GM19193 (cell line): ENCODE measurements around the gene MTA3.

Experiments used
- POLR2A ChIP-seq: IDR thresholded peaks from 4 replicates; pipeline ENCODE4 v1.6.1; 2011; ENCODE audit not compliant: insufficient read depth, insufficient read length; ENCODE audit errors: extremely low read depth

MTA3 gene

GRCh38 chr2:42791606-42792005, 223.2 kb downstream of the MTA3 start:
- no peak for TF ChIP-seq POLR2A

GRCh38 chr2:42792087-42792582, 223.7 kb downstream of the MTA3 start:
- peak; percentile 81 for TF ChIP-seq POLR2A

- TF ChIP-seq POLR2A = peak; percentile 74
These were observed 224.3 kb downstream of the MTA3 start, which contains the start of gene HAAO for GRCh38 chr2:42792583-42793333. Gene HAAO, minus strand, starts transcription at chr2:42792583. Its CDS starts 47 bp downstream, at chr2:42792536.

- no peak for TF ChIP-seq POLR2A
These were observed 225.2 kb downstream of the MTA3 start for GRCh38 chr2:42793334-42794270.

GRCh38 chr2:42794271-42795046, 226.0 kb downstream of the MTA3 start:
- no peak for TF ChIP-seq POLR2A

- no peak for TF ChIP-seq POLR2A
These were observed 226.8 kb downstream of the MTA3 start for GRCh38 chr2:42795275-42795674.

- TF ChIP-seq POLR2A = peak; percentile 52
These were observed 227.4 kb downstream of the MTA3 start for GRCh38 chr2:42795841-42796301.

- TF ChIP-seq POLR2A = no peak
These were observed 228.2 kb downstream of the MTA3 start for GRCh38 chr2:42796427-42797248.

- TF ChIP-seq POLR2A = no peak
These were observed 228.8 kb downstream of the MTA3 start for GRCh38 chr2:42797281-42797680.

GRCh38 chr2:42799881-42800280, 231.4 kb downstream of the MTA3 start:
- no peak for TF ChIP-seq POLR2A

- TF ChIP-seq POLR2A = no peak
These were observed 232.1 kb downstream of the MTA3 start for GRCh38 chr2:42800461-42800962.

- no peak for TF ChIP-seq POLR2A
These were observed 232.5 kb downstream of the MTA3 start for GRCh38 chr2:42800981-42801380.

GRCh38 chr2:42801381-42801780, 232.9 kb downstream of the MTA3 start:
- TF ChIP-seq POLR2A = no peak
